Heart left ventricle (tissue), 13 donors: ENCODE data around the gene LENG1.

ENCODE experiments used
- POLR2A ChIP-seq, 2 donors: fragments of 450-650 bp; IDR thresholded peaks; one replicate each; pipeline ENCODE4 v1.6.1; 2017; ENCODE audit warnings: antibody characterized with exemption in 2 of 2, mild to moderate bottlenecking in 2 of 2, moderate library complexity in 2 of 2
- TF ChIP-seq, protein P1 (sequence below), 12 donors: fragments of 200-600 bp; sonication (generic) in 4 of 12; IDR thresholded peaks; one replicate each; pipeline versions ENCODE4 v1.5.0 to v1.8.0; 2018 to 2022; ENCODE audit warnings: antibody characterized with exemption in 12 of 12, mild to moderate bottlenecking in 5 of 12
- donor health status: ischemic (EF 13 %, LVEDD 7.1; RV severe dilation, severe dysfunction).
- donor health status: DM: no; HTN: yes; CAD: no.
- donor health status: DM: no; HTN: no; CAD: no.
- donor health status: ischemic (EF 25% LVEDD 6.9; RV normal size, moderate dysfunction).
- donor health status: ischemic (EF 25% LVEDD 5.7; RV mildly dilated, moderate dysfunction).
- donor health status: ischemic (EF 35%, LVEDD 5.7; RV mildly dilated, moderate dysfunction).
- donor health status: nonischemic (EF 11% LVEDD 7.7; RV severe dilation, severe dysfunction).
- donor health status: DM: yes; HTN: yes; CAD: no.
- donor health status: PGD.
- donor health status: ischemic (EF 29% LVEDD 5.4; RV normal size, mild dysfunction).
- donor health status: nonischemic (EF 23%, LVEDD 6.1; RV moderate dilation, normal function).

DNA sequence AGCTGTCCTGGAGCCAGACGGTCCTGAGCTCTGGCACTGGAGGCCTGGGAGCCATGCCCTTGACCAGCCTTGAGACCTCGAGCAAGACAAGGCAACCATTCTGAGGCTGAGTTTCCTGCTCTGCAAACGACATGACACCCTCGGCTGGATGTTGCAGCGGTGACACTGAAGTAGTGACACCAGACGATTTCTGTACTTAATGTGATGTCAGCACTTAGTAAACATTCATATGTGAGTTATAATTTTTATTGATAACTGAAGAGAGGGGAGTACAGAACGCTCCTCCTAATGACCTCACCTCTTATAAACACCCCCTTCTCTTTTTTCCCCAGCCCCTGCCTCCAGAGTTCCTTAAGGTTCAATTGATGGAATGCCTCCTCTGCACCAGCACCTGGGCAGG, 51.0 kb downstream of the LENG1 start:
- no peak for TF ChIP-seq POLR2A (IDR thresholded peaks at IDR 0.05)
- TF ChIP-seq, protein P1, sequence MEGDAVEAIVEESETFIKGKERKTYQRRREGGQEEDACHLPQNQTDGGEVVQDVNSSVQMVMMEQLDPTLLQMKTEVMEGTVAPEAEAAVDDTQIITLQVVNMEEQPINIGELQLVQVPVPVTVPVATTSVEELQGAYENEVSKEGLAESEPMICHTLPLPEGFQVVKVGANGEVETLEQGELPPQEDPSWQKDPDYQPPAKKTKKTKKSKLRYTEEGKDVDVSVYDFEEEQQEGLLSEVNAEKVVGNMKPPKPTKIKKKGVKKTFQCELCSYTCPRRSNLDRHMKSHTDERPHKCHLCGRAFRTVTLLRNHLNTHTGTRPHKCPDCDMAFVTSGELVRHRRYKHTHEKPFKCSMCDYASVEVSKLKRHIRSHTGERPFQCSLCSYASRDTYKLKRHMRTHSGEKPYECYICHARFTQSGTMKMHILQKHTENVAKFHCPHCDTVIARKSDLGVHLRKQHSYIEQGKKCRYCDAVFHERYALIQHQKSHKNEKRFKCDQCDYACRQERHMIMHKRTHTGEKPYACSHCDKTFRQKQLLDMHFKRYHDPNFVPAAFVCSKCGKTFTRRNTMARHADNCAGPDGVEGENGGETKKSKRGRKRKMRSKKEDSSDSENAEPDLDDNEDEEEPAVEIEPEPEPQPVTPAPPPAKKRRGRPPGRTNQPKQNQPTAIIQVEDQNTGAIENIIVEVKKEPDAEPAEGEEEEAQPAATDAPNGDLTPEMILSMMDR (IDR thresholded peaks at IDR 0.05), result no peak
